ENCODE data around the gene CRYGB.

- TF ChIP-seq CTCF (conservative IDR thresholded peaks at IDR 0.05 in 1 of 2, IDR thresholded peaks at IDR 0.05 in 1 of 2; ENCODE audit: low read depth in 1 of 2, low read length in 2 of 2) = no peak
- no peak for TF ChIP-seq EZH2 (IDR thresholded peaks at IDR 0.05; ENCODE audit: low read length, missing control alignments)
These were observed 37.6 kb upstream of the CRYGB start for GRCh38 chr2:208183526-208183925.
